Heart left ventricle (tissue), 13 donors: Measurements from ENCODE around the gene SOX6.

Source experiments
- POLR2A ChIP-seq, 2 donors: fragments of 450-650 bp; IDR thresholded peaks; one replicate each; pipeline ENCODE4 v1.6.1; 2017; ENCODE audit warnings: antibody characterized with exemption in 2 of 2, mild to moderate bottlenecking in 2 of 2, moderate library complexity in 2 of 2
- TF ChIP-seq, protein P1 (sequence below), 12 donors: fragments of 200-600 bp; sonication (generic) in 4 of 12; IDR thresholded peaks; one replicate each; pipeline versions ENCODE4 v1.5.0 to v1.8.0; 2018 to 2022; ENCODE audit warnings: antibody characterized with exemption in 12 of 12, mild to moderate bottlenecking in 5 of 12
- donor health status: ischemic (EF 13 %, LVEDD 7.1; RV severe dilation, severe dysfunction).
- donor health status: DM: no; HTN: yes; CAD: no.
- donor health status: DM: no; HTN: no; CAD: no.
- donor health status: ischemic (EF 25% LVEDD 6.9; RV normal size, moderate dysfunction).
- donor health status: ischemic (EF 25% LVEDD 5.7; RV mildly dilated, moderate dysfunction).
- donor health status: ischemic (EF 35%, LVEDD 5.7; RV mildly dilated, moderate dysfunction).
- donor health status: nonischemic (EF 11% LVEDD 7.7; RV severe dilation, severe dysfunction).
- donor health status: DM: yes; HTN: yes; CAD: no.
- donor health status: PGD.
- donor health status: ischemic (EF 29% LVEDD 5.4; RV normal size, mild dysfunction).
- donor health status: nonischemic (EF 23%, LVEDD 6.1; RV moderate dilation, normal function).

DNA sequence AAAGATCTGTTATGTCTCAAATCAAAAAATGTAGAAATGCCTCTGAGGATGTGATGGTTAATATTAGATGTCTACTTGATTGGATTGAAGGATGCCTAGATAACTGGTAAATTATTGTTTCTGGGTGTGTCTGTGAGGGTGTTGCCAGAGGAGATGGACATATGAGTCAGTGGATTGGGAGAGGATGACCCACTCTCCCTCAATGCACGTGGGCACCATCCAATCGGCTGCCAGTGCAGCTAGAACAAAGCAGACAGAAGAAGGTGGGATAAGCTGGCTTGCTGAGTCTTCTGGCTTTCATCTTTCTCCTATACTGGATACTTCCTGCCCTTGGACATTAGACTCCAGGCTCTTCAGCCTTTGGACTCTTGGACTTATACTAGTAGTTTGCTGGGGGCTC is 430.3 kb downstream of the SOX6 start:
- TF ChIP-seq, protein P1, sequence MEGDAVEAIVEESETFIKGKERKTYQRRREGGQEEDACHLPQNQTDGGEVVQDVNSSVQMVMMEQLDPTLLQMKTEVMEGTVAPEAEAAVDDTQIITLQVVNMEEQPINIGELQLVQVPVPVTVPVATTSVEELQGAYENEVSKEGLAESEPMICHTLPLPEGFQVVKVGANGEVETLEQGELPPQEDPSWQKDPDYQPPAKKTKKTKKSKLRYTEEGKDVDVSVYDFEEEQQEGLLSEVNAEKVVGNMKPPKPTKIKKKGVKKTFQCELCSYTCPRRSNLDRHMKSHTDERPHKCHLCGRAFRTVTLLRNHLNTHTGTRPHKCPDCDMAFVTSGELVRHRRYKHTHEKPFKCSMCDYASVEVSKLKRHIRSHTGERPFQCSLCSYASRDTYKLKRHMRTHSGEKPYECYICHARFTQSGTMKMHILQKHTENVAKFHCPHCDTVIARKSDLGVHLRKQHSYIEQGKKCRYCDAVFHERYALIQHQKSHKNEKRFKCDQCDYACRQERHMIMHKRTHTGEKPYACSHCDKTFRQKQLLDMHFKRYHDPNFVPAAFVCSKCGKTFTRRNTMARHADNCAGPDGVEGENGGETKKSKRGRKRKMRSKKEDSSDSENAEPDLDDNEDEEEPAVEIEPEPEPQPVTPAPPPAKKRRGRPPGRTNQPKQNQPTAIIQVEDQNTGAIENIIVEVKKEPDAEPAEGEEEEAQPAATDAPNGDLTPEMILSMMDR (IDR thresholded peaks at IDR 0.05) = no peak
- no peak for TF ChIP-seq POLR2A (IDR thresholded peaks at IDR 0.05)
